H1 (cell line): ENCODE data around the gene DNAJB13. TPM values are rescaled to one million over a fixed set of nuclear protein-coding genes. Genes with fewer than 3 reads are reported as not detected.

Experiments
- CTCF ChIA-PET: fragments of 300-600 bp; sonication (Branson Sonifier 250); formaldehyde crosslinking; loops from one replicate; lab custom pipeline; 2021; ENCODE audit not compliant: partially characterized antibody; lab: Charles Lee
- POLR2A ChIA-PET: fragments of 300-600 bp; sonication (Branson Sonifier 250); formaldehyde crosslinking; loops from one replicate; lab custom pipeline; 2021; ENCODE audit warnings: inconsistent platforms; ENCODE audit not compliant: partially characterized antibody; lab: Charles Lee
- DNase-seq, 2 experiments: peaks; one replicate each; pipeline versions ENCODE4 v3.0.0 to v3.0.0-alpha.2; 2010 to 2022; ENCODE audit warnings: low spot score in 2 of 2, low read depth in 1 of 2, mixed read lengths in 1 of 2
- FAIRE-seq: peaks from 2 replicates; lab custom pipeline; 2011; peaks lifted over from hg19 to GRCh38; lab: Jason Lieb, UNC
- H2AFZ ChIP-seq: 2 replicates; pipeline ENCODE4 v1.8.1; 2012; ENCODE audit warnings: low read length, inconsistent platforms
- H2AK5ac ChIP-seq: 2 replicates; pipeline ENCODE4 v1.6.1; 2013; ENCODE audit warnings: low read depth, low read length
- H2BK120ac ChIP-seq: replicated peaks from 2 replicates; pipeline ENCODE3; 2013; ENCODE audit warnings: low read depth, low read length, inconsistent platforms
- H2BK12ac ChIP-seq: 2 replicates; pipeline ENCODE4 v1.6.1; 2013; ENCODE audit warnings: low read depth, low read length
- H2BK15ac ChIP-seq: 2 replicates; pipeline ENCODE4 v1.6.1; 2013; ENCODE audit warnings: low read length
- H2BK20ac ChIP-seq: 2 replicates; pipeline ENCODE4 v1.6.1; 2013; ENCODE audit warnings: low read length
- H2BK5ac ChIP-seq: 2 replicates; pipeline ENCODE4 v1.6.1; 2013; ENCODE audit warnings: low read depth, low read length
- H3K14ac ChIP-seq: 2 replicates; pipeline ENCODE4 v1.6.1; 2013; ENCODE audit warnings: inconsistent platforms; ENCODE audit not compliant: insufficient read length
- H3K18ac ChIP-seq: 2 replicates; pipeline ENCODE4 v1.6.1; 2013; ENCODE audit warnings: low read length; ENCODE audit errors: extremely low read depth
- H3K23ac ChIP-seq: 2 replicates; pipeline ENCODE4 v1.6.1; 2013; ENCODE audit warnings: inconsistent platforms; ENCODE audit not compliant: insufficient read length
- H3K23me2 ChIP-seq: 2 replicates; pipeline ENCODE4 v1.6.1; 2013; ENCODE audit warnings: low read depth, low read length
- H3K27ac ChIP-seq: 2 replicates; pipeline ENCODE4 v1.6.1; 2011; ENCODE audit warnings: low read depth, low read length, inconsistent platforms
- H3K27me3 ChIP-seq, 4 experiments: replicated peaks in 1 of 4; 1 replicate in 1 of 4; 2 replicates in 3 of 4; pipeline versions ENCODE4 v1.6.1 to v1.8.1; 2011 to 2013; ENCODE audit warnings: low read length in 3 of 4, mild to moderate bottlenecking in 3 of 4, inconsistent platforms in 2 of 4, mixed read lengths in 2 of 4, moderate library complexity in 1 of 4; ENCODE audit not compliant: control insufficient read depth in 3 of 4, insufficient read depth in 3 of 4; ENCODE audit errors: extremely low read depth in 1 of 4
- H3K36me3 ChIP-seq, 4 experiments: 2 replicates each; pipeline versions ENCODE4 v1.6.1 to v1.8.1; 2011 to 2013; ENCODE audit warnings: mild to moderate bottlenecking in 4 of 4, low read length in 3 of 4, moderate library complexity in 2 of 4, control low read depth in 1 of 4, inconsistent platforms in 1 of 4; ENCODE audit not compliant: insufficient read depth in 4 of 4, control insufficient read depth in 2 of 4
- H3K4ac ChIP-seq: replicated peaks from 2 replicates; pipeline ENCODE3; 2013; ENCODE audit warnings: low read length, low read depth, mixed read lengths, inconsistent platforms; ENCODE audit not compliant: insufficient read length
- H3K4me1 ChIP-seq, 4 experiments: replicated peaks in 1 of 4; 1 replicate in 1 of 4; 2 replicates in 3 of 4; pipeline versions ENCODE4 v1.6.1 to v1.8.1; 2011 to 2013; ENCODE audit warnings: low read length in 3 of 4, inconsistent platforms in 2 of 4, mixed read lengths in 1 of 4; ENCODE audit not compliant: insufficient read depth in 4 of 4, control insufficient read depth in 3 of 4
- H3K4me2 ChIP-seq, 2 experiments: 2 replicates each; pipeline versions ENCODE4 v1.6.1 to v1.8.1; 2011 to 2013; ENCODE audit warnings: low read depth in 2 of 2, low read length in 2 of 2, control low read depth in 1 of 2, inconsistent platforms in 1 of 2, mild to moderate bottlenecking in 1 of 2; ENCODE audit not compliant: insufficient read depth in 1 of 2
- H3K4me3 ChIP-seq, 4 experiments: fragments of 200-600, 300-600 bp in 1 of 4; sonication (generic), shearing (Covaris generic), sonication (Bioruptor Twin) in 1 of 4; 2 replicates each; pipeline versions ENCODE4 v1.5.1 to v1.8.1; 2011 to 2016; ENCODE audit warnings: low read length in 4 of 4, low read depth in 3 of 4, control low read depth in 2 of 4, inconsistent platforms in 2 of 4, mild to moderate bottlenecking in 2 of 4, mixed read lengths in 1 of 4, moderate library complexity in 1 of 4; ENCODE audit not compliant: insufficient read depth in 2 of 4; ENCODE audit errors: extremely low read depth in 1 of 4
- H3K56ac ChIP-seq: replicated peaks from 2 replicates; pipeline ENCODE3; 2013; ENCODE audit warnings: low read depth, mild to moderate bottlenecking, mixed read lengths, low read length, inconsistent platforms; ENCODE audit not compliant: insufficient read length
- H3K79me1 ChIP-seq: 2 replicates; pipeline ENCODE4 v1.6.1; 2013; ENCODE audit warnings: low read depth, low read length, control low read depth
- H3K79me2 ChIP-seq, 2 experiments: 2 replicates each; pipeline versions ENCODE4 v1.6.1 to v1.8.1; 2012 to 2013; ENCODE audit warnings: low read length in 2 of 2, mild to moderate bottlenecking in 2 of 2, inconsistent platforms in 1 of 2; ENCODE audit not compliant: insufficient read depth in 2 of 2, control insufficient read depth in 1 of 2
- H3K9ac ChIP-seq, 4 experiments: replicated peaks in 1 of 4; 1 replicate in 1 of 4; 2 replicates in 3 of 4; pipeline versions ENCODE4 v1.6.1 to v1.8.1; 2011 to 2013; ENCODE audit warnings: low read depth in 3 of 4, low read length in 3 of 4, control low read depth in 2 of 4, mild to moderate bottlenecking in 2 of 4, moderate library complexity in 2 of 4, inconsistent platforms in 1 of 4; ENCODE audit errors: extremely low read depth in 1 of 4
- H3K9me3 ChIP-seq, 2 experiments: 2 replicates each; pipeline versions ENCODE4 v1.6.1 to v1.8.1; 2012 to 2013; ENCODE audit warnings: mild to moderate bottlenecking in 2 of 2, moderate library complexity in 2 of 2, control low read depth in 1 of 2, inconsistent platforms in 1 of 2, low read depth in 1 of 2, low read length in 1 of 2, mixed read lengths in 1 of 2; ENCODE audit not compliant: insufficient read depth in 2 of 2
- H4K20me1 ChIP-seq, 2 experiments: replicated peaks in 1 of 2; 2 replicates each; pipeline versions ENCODE3 to v1.8.1; 2011 to 2013; ENCODE audit warnings: inconsistent platforms in 2 of 2, low read length in 2 of 2, mild to moderate bottlenecking in 1 of 2; ENCODE audit not compliant: insufficient read depth in 2 of 2, control insufficient read depth in 1 of 2
- H4K5ac ChIP-seq: 2 replicates; pipeline ENCODE4 v1.6.1; 2013; ENCODE audit warnings: low read length, low read depth, mixed read lengths, inconsistent platforms; ENCODE audit not compliant: insufficient read length
- H4K8ac ChIP-seq: 2 replicates; pipeline ENCODE4 v1.8.0; 2013; ENCODE audit warnings: mild to moderate bottlenecking, moderate library complexity, low read length, inconsistent platforms; ENCODE audit not compliant: insufficient read depth; ENCODE audit errors: extremely low read depth
- H4K91ac ChIP-seq: replicated peaks from 2 replicates; pipeline ENCODE3; 2013; ENCODE audit warnings: low read length, mixed read lengths, inconsistent platforms; ENCODE audit not compliant: insufficient read length
- ATF2 ChIP-seq: IDR thresholded peaks from 2 replicates; pipeline ENCODE4 v1.6.1; 2012; ENCODE audit warnings: low read length, inconsistent platforms
- CBX8 ChIP-seq: fragments of 300-800, 300-1000 bp; sonication (generic); IDR thresholded peaks from 2 replicates; pipeline ENCODE4 v1.7.1; 2016; ENCODE audit warnings: low read depth, low read length, borderline replicate concordance
- CHD2 ChIP-seq: IDR thresholded peaks from 2 replicates; pipeline ENCODE4 v1.6.1; 2012; ENCODE audit warnings: low read length, improper control_type of control experiment
- EGR1 ChIP-seq: IDR thresholded peaks from 2 replicates; pipeline ENCODE4 v1.6.1; 2011; ENCODE audit warnings: low read depth, low read length, borderline replicate concordance
- GTF2F1 ChIP-seq: IDR thresholded peaks from 2 replicates; pipeline ENCODE4 v1.6.1; 2012; ENCODE audit warnings: low read depth, low read length, improper control_type of control experiment, borderline replicate concordance
- HDAC6 ChIP-seq: IDR thresholded peaks from one replicate; pipeline ENCODE4 v1.7.1; 2012; ENCODE audit warnings: low read depth, mild to moderate bottlenecking, inconsistent platforms, low read length, moderate library complexity
- JUND ChIP-seq: IDR thresholded peaks from 2 replicates; pipeline ENCODE4 v1.6.1; 2011; ENCODE audit warnings: mild to moderate bottlenecking, improper control_type of control experiment, low read length
- KDM4A ChIP-seq: IDR thresholded peaks from one replicate; pipeline ENCODE4 v1.7.1; 2012; ENCODE audit warnings: low read depth, mild to moderate bottlenecking, moderate library complexity, low read length, inconsistent platforms; ENCODE audit not compliant: severe bottlenecking
- KDM5A ChIP-seq: fragments of 200-600 bp; IDR thresholded peaks from 2 replicates; pipeline ENCODE4 v1.7.1; 2012; ENCODE audit warnings: mild to moderate bottlenecking, low read length, inconsistent platforms, mixed read lengths
- POLR2AphosphoS5 ChIP-seq: IDR thresholded peaks from 2 replicates; pipeline ENCODE4 v1.6.1; 2011; ENCODE audit warnings: low read depth, low read length
- RFX5 ChIP-seq: IDR thresholded peaks from 2 replicates; pipeline ENCODE4 v1.6.1; 2011; ENCODE audit warnings: low read depth, low read length, improper control_type of control experiment, borderline replicate concordance
- SIX5 ChIP-seq: IDR thresholded peaks from 2 replicates; pipeline ENCODE4 v1.6.1; 2011; ENCODE audit warnings: mild to moderate bottlenecking, low read depth, low read length
- SUZ12 ChIP-seq: fragments of 200-600 bp; sonication (generic); IDR thresholded peaks from 2 replicates; pipeline ENCODE4 v1.6.1; 2012; ENCODE audit warnings: mild to moderate bottlenecking, inconsistent platforms, low read length, moderate library complexity, mixed read lengths
- WGBS, 2 experiments: shearing (Covaris generic) in 1 of 2; methylation state at CpG; one replicate each; pipeline versions ENCODE4 v1.1.6 to v1.1.7; 2013 to 2015; ENCODE audit warnings: low lambda C conversion rate in 2 of 2, mixed read lengths in 2 of 2, inconsistent platforms in 1 of 2, low coverage in 1 of 2, missing lambda C conversion rate in 1 of 2; ENCODE audit not compliant: insufficient replicate concordance in 2 of 2, insufficient coverage in 1 of 2, insufficient read length in 1 of 2; ENCODE audit errors: extremely low coverage in 1 of 2, missing lambda C conversion rate in 1 of 2; 5-methylcytosine and 5-hydroxymethylcytosine counted together
- polyA plus RNA-seq, 7 experiments: library from polyadenylated mRNA; depleted of rRNA in 3 of 7; stranded (reverse) in 5 of 7; unstranded in 2 of 7; fragments of >200 nt in 5 of 7; fragments of 200-250 nt in 2 of 7; gene quantifications; 1 replicate in 5 of 7; 2 replicates in 1 of 7; 4 replicates in 1 of 7; pipeline versions ENCODE4 v1.2.1 to v1.2.3, GENCODE V29; 2011 to 2013; ENCODE audit warnings: missing spikeins in 2 of 7, mixed read lengths in 2 of 7
- total RNA-seq: library from RNA; stranded (reverse); fragmentation: NEBNext Ultra II Directional; extraction: Animal tissue kit (Norgen Biotek cat#: 25700); gene quantifications from 2 replicates; pipeline ENCODE4 v1.2.1, GENCODE V29; 2021

The DNAJB13 gene
- total and polyA plus RNA-seq, 2 of the 8 experiments (the other 6 are each of a cell fraction or from before 2014, with no cell fraction given), result 0.27 TPM; not detected in 1

- no peak overlapping the region for H2AFZ ChIP-seq
- no peak overlapping the region for H4K91ac ChIP-seq
- no peaks in the 10 kb centered on the region for H3K4me1 ChIP-seq
- FAIRE-seq (no peak), DNase-seq (no peak)
- no peak overlapping the region for H3K4me3 ChIP-seq
- no peaks in the 10 kb centered on the region for H3K27me3 ChIP-seq
- H2AK5ac ChIP-seq, result no peak overlapping the region
- 84% methylated on average over 5 of the region's 5 CpGs; no CpG with 5 or more reads in 1 of the 2 experiments for WGBS, 2 experiments
- no peak overlapping the region for H2BK12ac ChIP-seq
- H4K5ac ChIP-seq, result no peak overlapping the region
- ChIA-PET CTCF (no interaction called here), POLR2A (interaction anchor here (2.6 kb wide), 1 partner anchor 9 kb away, joined by 7 read pairs; no protein-coding TSS in a partner anchor)
- no peaks in the 10 kb centered on the region for H3K36me3 ChIP-seq
- no peak overlapping the region for H2BK15ac ChIP-seq
- H3K23me2 ChIP-seq, result no peaks in the 10 kb centered on the region
- H3K4ac ChIP-seq, result no peak overlapping the region
- no peaks in the 10 kb centered on the region for H3K79me2 ChIP-seq
- no peak overlapping the region for H3K56ac ChIP-seq
- H2BK20ac ChIP-seq, result no peak overlapping the region
- no peak overlapping the region for H2BK5ac ChIP-seq
- no peak overlapping the region for H4K8ac ChIP-seq
- no peaks in the 10 kb centered on the region for H3K9me3 ChIP-seq
- no peak overlapping the region for H3K9ac ChIP-seq
- H2BK120ac ChIP-seq, result no peak overlapping the region
- H4K20me1 ChIP-seq, result peaks cover 0 to 3% of the 10 kb centered on the region in 2 experiments
- H3K79me1 ChIP-seq, result no peaks in the 10 kb centered on the region; the same call in 1 of the 2 replicates
- no peak overlapping the region for H3K23ac ChIP-seq
- no peak overlapping the region for H3K18ac ChIP-seq
- no peak overlapping the region for H3K27ac ChIP-seq
- no peak overlapping the region for H3K4me2 ChIP-seq
- no peak overlapping the region for H3K14ac ChIP-seq
- TF ChIP-seq SUZ12, result no peak
- TF ChIP-seq JUND, result no peak
- TF ChIP-seq POLR2AphosphoS5, result no peak
- TF ChIP-seq RFX5, result no peak
- no peak for TF ChIP-seq KDM5A
- no peak for TF ChIP-seq GTF2F1
- TF ChIP-seq KDM4A, result no peak
- TF ChIP-seq SIX5, result no peak
- no peak for TF ChIP-seq EGR1
- no peak for TF ChIP-seq CBX8
- no peak for TF ChIP-seq ATF2
- no peak for TF ChIP-seq HDAC6
- no peak for TF ChIP-seq CHD2
Observed at GRCh38 chr11:74009675-74010305, 59.0 kb downstream of the DNAJB13 start.
